HCT116 (cell line): ENCODE results near the gene ACTG1.

Experiments used
- CBX3 ChIP-seq: IDR thresholded peaks from 2 replicates; pipeline ENCODE4 v1.6.1; 2012; ENCODE audit warnings: low read depth
- JUND ChIP-seq: IDR thresholded peaks from 2 replicates; pipeline ENCODE4 v1.6.1; 2012
- POLR2A ChIP-seq: IDR thresholded peaks from 2 replicates; pipeline ENCODE4 v1.7.0; 2011; ENCODE audit warnings: borderline replicate concordance; ENCODE audit not compliant: insufficient read depth, insufficient read length; ENCODE audit errors: extremely low read depth
- POLR2AphosphoS5 ChIP-seq: IDR thresholded peaks from 2 replicates; pipeline ENCODE4 v1.6.1; 2011; ENCODE audit warnings: mild to moderate bottlenecking, low read depth, low read length, moderate library complexity
- SP1 ChIP-seq: IDR thresholded peaks from 2 replicates; pipeline ENCODE4 v1.6.1; 2012; ENCODE audit warnings: low read depth

- TF ChIP-seq JUND (no peak), POLR2A (no peak), SP1 (no peak), CBX3 (no peak), POLR2AphosphoS5 (no peak)
Observed at GRCh38 chr17:81483085-81483861, 29.3 kb downstream of the ACTG1 start.
